Neuronal stem cell (in vitro differentiated cells): ENCODE data around the gene ADIPOR2.

Experiments used
- DNase-seq: peaks from one replicate; pipeline ENCODE4 v3.0.0-alpha.2; 2013; ENCODE audit warnings: low spot score
- H2AFZ ChIP-seq: one replicate; pipeline ENCODE4 v1.6.1; 2013; ENCODE audit warnings: mild to moderate bottlenecking, low read length, inconsistent platforms
- H2AK5ac ChIP-seq: 2 replicates; pipeline ENCODE4 v1.6.1; 2013; ENCODE audit warnings: low read depth, mild to moderate bottlenecking, inconsistent platforms, low read length, moderate library complexity, mixed read lengths
- H2BK120ac ChIP-seq: 2 replicates; pipeline ENCODE4 v1.6.1; 2013; ENCODE audit warnings: low read depth, mild to moderate bottlenecking, inconsistent platforms, low read length, moderate library complexity, mixed read lengths
- H2BK12ac ChIP-seq: one replicate; pipeline ENCODE4 v1.6.1; 2013; ENCODE audit warnings: low read length, inconsistent platforms
- H2BK15ac ChIP-seq: 2 replicates; pipeline ENCODE4 v1.6.1; 2013; ENCODE audit warnings: mild to moderate bottlenecking, low read length, inconsistent platforms, mixed read lengths
- H2BK5ac ChIP-seq: one replicate; pipeline ENCODE4 v1.6.1; 2013; ENCODE audit warnings: inconsistent platforms, mild to moderate bottlenecking, low read length, moderate library complexity
- H3K14ac ChIP-seq: one replicate; pipeline ENCODE4 v1.6.1; 2013; ENCODE audit warnings: low read length, inconsistent platforms
- H3K18ac ChIP-seq: 2 replicates; pipeline ENCODE4 v1.6.1; 2013; ENCODE audit warnings: low read length, inconsistent platforms
- H3K23ac ChIP-seq: 2 replicates; pipeline ENCODE4 v1.6.1; 2013; ENCODE audit warnings: low read depth, mild to moderate bottlenecking, mixed read lengths, low read length, inconsistent platforms; ENCODE audit not compliant: poor library complexity
- H3K27ac ChIP-seq: replicated peaks from 3 replicates; pipeline ENCODE4 v1.5.1; 2013; ENCODE audit warnings: low read length, inconsistent platforms
- H3K27me3 ChIP-seq, 3 experiments: 2 replicates each; pipeline ENCODE4 v1.6.1; 2013; ENCODE audit warnings: low read length in 3 of 3, mild to moderate bottlenecking in 2 of 3, inconsistent platforms in 1 of 3, low read depth in 1 of 3, mixed read lengths in 1 of 3, moderate library complexity in 1 of 3; ENCODE audit not compliant: control insufficient read depth in 3 of 3, insufficient read depth in 3 of 3
- H3K36me3 ChIP-seq, 2 donors: replicated peaks in 1 of 2; 2 replicates each; pipeline ENCODE4 v1.6.1; 2013; ENCODE audit warnings: low read length in 2 of 2; ENCODE audit not compliant: control insufficient read depth in 2 of 2, insufficient read depth in 2 of 2
- H3K4ac ChIP-seq: 2 replicates; pipeline ENCODE4 v1.6.1; 2013; ENCODE audit warnings: inconsistent platforms, mild to moderate bottlenecking, low read length, moderate library complexity
- H3K4me1 ChIP-seq, 2 donors: 1 replicate in 1 of 2; 2 replicates in 1 of 2; pipeline ENCODE4 v1.6.1; 2013; ENCODE audit warnings: low read length in 2 of 2, low read depth in 1 of 2; ENCODE audit not compliant: control insufficient read depth in 2 of 2, insufficient read depth in 1 of 2
- H3K4me2 ChIP-seq: one replicate; pipeline ENCODE4 v1.6.1; 2013; ENCODE audit warnings: mild to moderate bottlenecking, low read length, inconsistent platforms; ENCODE audit not compliant: insufficient read depth, poor library complexity, severe bottlenecking
- H3K4me3 ChIP-seq, 2 donors: 2 replicates each; pipeline ENCODE4 v1.5.1; 2013; ENCODE audit warnings: low read length in 2 of 2, mild to moderate bottlenecking in 2 of 2, inconsistent platforms in 1 of 2, moderate library complexity in 1 of 2
- H3K79me1 ChIP-seq: one replicate; pipeline ENCODE4 v1.6.1; 2013; ENCODE audit warnings: low read depth, mild to moderate bottlenecking, inconsistent platforms, low read length, moderate library complexity
- H3K9ac ChIP-seq: one replicate; pipeline ENCODE4 v1.6.1; 2013; ENCODE audit warnings: mild to moderate bottlenecking, low read depth, low read length, inconsistent platforms; ENCODE audit not compliant: poor library complexity
- H3K9me3 ChIP-seq, 2 donors: replicated peaks in 1 of 2; 2 replicates each; pipeline versions ENCODE3 to v1.6.1; 2013; ENCODE audit warnings: low read length in 2 of 2, mild to moderate bottlenecking in 2 of 2, inconsistent platforms in 1 of 2, low read depth in 1 of 2, mixed read lengths in 1 of 2, moderate library complexity in 1 of 2; ENCODE audit not compliant: control insufficient read depth in 2 of 2, insufficient read depth in 1 of 2
- H4K8ac ChIP-seq: one replicate; pipeline ENCODE4 v1.6.1; 2013; ENCODE audit warnings: low read depth, mild to moderate bottlenecking, inconsistent platforms, low read length, moderate library complexity
- H4K91ac ChIP-seq: one replicate; pipeline ENCODE4 v1.6.1; 2013; ENCODE audit warnings: low read length, low read depth, mild to moderate bottlenecking, inconsistent platforms; ENCODE audit not compliant: poor library complexity
- WGBS, 2 donors: extraction: QIAGEN DNeasy Blood & Tissue Kit; methylation state at CpG; one replicate each; pipeline ENCODE4 v1.1.7; 2013; ENCODE audit warnings: missing lambda C conversion rate in 2 of 2, mixed read lengths in 1 of 2; ENCODE audit not compliant: insufficient read length in 2 of 2, insufficient replicate concordance in 1 of 2; ENCODE audit errors: extremely low coverage in 2 of 2; 5-methylcytosine and 5-hydroxymethylcytosine counted together

The ADIPOR2 gene

DNA sequence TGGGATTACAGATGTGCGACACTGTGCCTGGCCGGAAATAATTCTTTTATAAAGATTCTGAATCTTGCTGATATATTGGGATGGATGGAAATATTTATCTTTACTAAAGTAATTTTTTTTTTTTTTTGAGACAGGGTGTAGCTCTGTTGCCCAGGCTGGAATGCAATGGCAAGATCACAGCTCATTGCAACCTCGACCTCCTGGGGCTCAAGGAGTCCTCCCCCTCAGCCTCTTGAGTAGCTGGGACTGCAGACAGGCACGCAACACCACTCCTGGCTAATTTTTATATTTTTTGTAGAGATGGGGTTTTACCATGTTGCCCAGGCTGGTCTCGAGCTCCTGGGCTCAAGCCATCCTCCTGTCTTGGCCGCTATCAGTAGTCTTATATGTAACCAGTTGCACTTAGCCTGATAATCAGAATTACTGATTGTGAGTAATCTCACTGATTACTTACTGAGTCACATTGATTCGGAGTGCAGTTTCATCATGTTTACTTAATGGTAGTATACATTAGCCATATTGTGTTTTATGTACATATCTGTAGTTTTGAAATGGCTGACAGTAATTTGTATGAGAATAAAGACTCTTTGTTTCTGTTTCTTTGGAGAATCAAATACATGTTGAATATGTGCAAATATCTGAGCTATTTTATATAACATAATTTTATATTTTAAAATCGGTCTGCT lies 79.1 kb downstream of the ADIPOR2 start:
- Histone ChIP-seq H3K9me3 (no peaks in the 10 kb centered on the region), H3K27ac (no peak overlapping the region), H3K4me1 (peaks cover 0 to 3% of the 10 kb centered on the region in 2 donors), H3K36me3 (peaks cover 2 to 40% of the 10 kb centered on the region in 2 donors), H3K27me3 (peaks cover 0 to 2% (median 0%) of the 10 kb centered on the region in 3 experiments), H3K23ac (no peak overlapping the region), H2AFZ (no peak overlapping the region), H2BK5ac (no peak overlapping the region), H4K91ac (no peak overlapping the region), H2BK120ac (no peak overlapping the region), H3K14ac (no peak overlapping the region), H3K4me3 (no peak overlapping the region), H3K79me1 (peaks cover 4% of the 10 kb centered on the region), H3K18ac (no peak overlapping the region), H2AK5ac (no peak overlapping the region), H3K4me2 (no peak overlapping the region), H2BK15ac (no peak overlapping the region), H2BK12ac (no peak overlapping the region), H4K8ac (no peak overlapping the region), H3K9ac (no peak overlapping the region), H3K4ac (no peak overlapping the region)
- DNase-seq, result no peak
- no CpG with 5 or more reads among the region's 8 CpGs for WGBS, 2 donors

DNA sequence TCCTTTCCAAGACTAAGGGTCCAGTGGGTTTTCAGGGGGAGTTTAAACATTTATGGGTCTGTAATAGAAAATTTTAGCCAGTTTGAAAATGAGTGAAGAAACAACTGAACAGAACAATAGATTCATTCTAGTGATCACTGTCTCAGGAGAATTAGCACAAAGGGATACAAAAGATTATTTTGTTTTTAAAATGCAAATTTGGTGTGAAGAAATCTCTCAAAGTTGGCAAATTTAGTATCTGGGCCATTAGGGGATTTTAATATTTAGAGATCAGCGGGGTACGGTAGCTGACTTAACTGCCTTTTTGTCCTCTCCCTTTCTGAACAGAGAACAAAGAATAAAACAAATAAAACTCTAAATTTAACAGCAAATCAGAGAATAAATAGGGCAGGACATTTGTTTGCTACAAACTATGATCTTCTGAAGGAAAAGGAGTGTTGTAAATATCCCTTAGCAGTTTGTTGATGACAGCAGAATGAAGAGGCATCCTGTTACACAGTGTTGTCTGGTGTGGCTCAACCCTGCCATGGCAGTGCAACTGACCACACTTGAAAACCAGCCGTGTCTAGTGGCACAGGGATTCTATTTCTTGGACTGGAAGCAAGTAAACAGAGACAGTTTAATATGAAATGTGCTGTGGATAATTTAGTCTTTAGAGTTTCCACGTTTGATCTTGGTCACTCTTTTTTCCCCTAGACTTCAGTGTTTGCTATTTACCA lies 83.2 kb downstream of the ADIPOR2 start:
- H4K8ac ChIP-seq, result no peak overlapping the region
- H3K23ac ChIP-seq, result no peak overlapping the region
- H4K91ac ChIP-seq, result no peak overlapping the region
- no peak overlapping the region for H2BK5ac ChIP-seq
- H3K4me1 ChIP-seq, result peaks cover 4 to 9% of the 10 kb centered on the region in 2 donors
- H3K27me3 ChIP-seq, result peaks cover 0 to 2% (median 0%) of the 10 kb centered on the region in 3 experiments
- H3K27ac ChIP-seq, result no peak overlapping the region
- H3K18ac ChIP-seq, result no peak overlapping the region
- no peak overlapping the region for H3K14ac ChIP-seq
- no peak overlapping the region for H2AK5ac ChIP-seq
- H3K36me3 ChIP-seq, result peaks cover 4 to 69% of the 10 kb centered on the region in 2 donors
- DNase-seq, result no peak
- H2BK15ac ChIP-seq, result no peak overlapping the region
- H3K9ac ChIP-seq, result no peak overlapping the region
- peaks cover 2% of the 10 kb centered on the region for H3K79me1 ChIP-seq
- no peak overlapping the region for H3K4me2 ChIP-seq
- H2BK120ac ChIP-seq, result no peak overlapping the region
- no CpG with 5 or more reads among the region's 4 CpGs for WGBS, 2 donors
- H3K9me3 ChIP-seq, result no peaks in the 10 kb centered on the region
- H2BK12ac ChIP-seq, result no peak overlapping the region
- no peak overlapping the region for H2AFZ ChIP-seq
- H3K4ac ChIP-seq, result no peak overlapping the region
- H3K4me3 ChIP-seq, result no peak overlapping the region

DNA sequence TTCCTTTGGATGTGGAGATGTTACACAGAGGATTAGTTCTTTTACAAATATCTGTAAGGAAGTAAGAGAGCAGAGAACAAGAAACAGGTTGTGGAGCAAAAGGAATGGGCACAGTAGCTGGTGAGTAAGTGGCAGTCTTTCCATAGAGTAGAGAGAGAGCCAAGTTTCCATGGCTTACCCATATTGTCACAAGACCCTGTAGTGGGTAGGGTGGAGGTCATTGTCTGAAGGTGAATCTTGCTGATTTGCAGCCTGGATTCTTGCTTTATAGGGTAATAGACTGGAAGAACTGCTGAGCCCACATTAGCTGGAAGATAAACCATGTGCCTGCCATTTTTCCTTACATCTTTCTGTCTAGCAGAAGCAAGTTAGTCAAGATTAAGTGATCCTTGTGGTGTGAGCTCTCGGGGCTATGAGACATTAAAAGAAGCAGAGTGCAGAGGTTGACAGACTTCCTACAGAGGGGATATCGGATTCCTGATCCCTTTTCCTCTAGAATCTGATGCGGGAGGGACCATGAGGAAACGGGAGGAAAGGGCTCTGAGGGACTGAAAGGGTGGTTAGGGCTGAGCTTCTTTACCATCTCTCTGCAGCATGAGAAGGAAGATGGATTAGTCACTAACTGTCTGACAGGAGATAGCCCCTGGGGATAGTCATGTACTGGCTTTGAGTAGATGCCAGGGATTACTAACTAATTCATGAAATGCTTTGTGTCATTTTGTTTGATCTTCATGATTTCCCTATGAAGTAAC lies 85.5 kb downstream of the ADIPOR2 start:
- Histone ChIP-seq H3K36me3 (peaks cover 6 to 74% of the 10 kb centered on the region in 2 donors), H3K9me3 (no peaks in the 10 kb centered on the region), H3K79me1 (no peaks in the 10 kb centered on the region), H3K4me2 (no peak overlapping the region), H4K91ac (no peak overlapping the region), H2BK15ac (no peak overlapping the region), H4K8ac (no peak overlapping the region), H2BK5ac (no peak overlapping the region), H3K23ac (no peak overlapping the region), H3K27ac (no peak overlapping the region), H3K9ac (no peak overlapping the region), H2BK12ac (no peak overlapping the region), H3K4me3 (no peak overlapping the region), H2AFZ (no peak overlapping the region), H3K4ac (no peak overlapping the region), H3K18ac (no peak overlapping the region), H3K27me3 (no peaks in the 10 kb centered on the region), H3K4me1 (peaks cover 4 to 7% of the 10 kb centered on the region in 2 donors), H2BK120ac (no peak overlapping the region), H3K14ac (no peak overlapping the region), H2AK5ac (no peak overlapping the region)
- WGBS, 2 donors, result no CpG with 5 or more reads among the region's 4 CpGs
- DNase-seq, result no peak

DNA sequence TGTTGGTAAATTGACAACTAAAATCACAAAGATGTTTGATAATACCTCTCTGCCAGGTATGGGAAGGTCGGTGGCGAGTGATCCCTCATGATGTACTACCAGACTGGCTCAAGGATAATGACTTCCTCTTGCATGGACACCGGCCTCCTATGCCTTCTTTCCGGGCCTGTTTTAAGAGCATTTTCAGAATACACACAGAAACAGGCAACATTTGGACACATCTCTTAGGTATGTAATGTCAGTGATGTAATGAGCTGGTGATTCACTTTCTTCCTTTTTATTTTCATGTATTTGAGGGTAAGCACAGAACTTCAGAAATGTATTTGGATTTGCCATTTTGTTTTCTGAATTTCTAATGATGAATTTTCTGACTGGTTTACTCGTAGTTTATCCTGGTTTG lies 86.9 kb downstream of the ADIPOR2 start:
- WGBS, 2 donors, result no CpG with 5 or more reads among the region's 5 CpGs
- H2AFZ ChIP-seq, result no peak overlapping the region
- no peak overlapping the region for H2BK12ac ChIP-seq

More for the DNA sequence above, 86.9 kb downstream of the ADIPOR2 start:
- Histone ChIP-seq H3K4ac (no peak overlapping the region), H3K14ac (no peak overlapping the region), H4K91ac (no peak overlapping the region), H3K23ac (no peak overlapping the region), H2AK5ac (no peak overlapping the region), H3K4me2 (no peak overlapping the region), H3K9me3 (no peaks in the 10 kb centered on the region), H3K27ac (no peak overlapping the region), H2BK15ac (no peak overlapping the region), H3K9ac (no peak overlapping the region), H3K18ac (no peak overlapping the region), H4K8ac (no peak overlapping the region), H2BK120ac (no peak overlapping the region), H3K79me1 (no peaks in the 10 kb centered on the region), H2BK5ac (no peak overlapping the region), H3K4me1 (peaks cover 4 to 7% of the 10 kb centered on the region in 2 donors), H3K27me3 (no peaks in the 10 kb centered on the region), H3K4me3 (no peak overlapping the region), H3K36me3 (peaks cover 6 to 76% of the 10 kb centered on the region in 2 donors)
- no peak for DNase-seq
